ENCODE results near the gene CLHC1. TPM values are rescaled to one million over a fixed set of nuclear protein-coding genes. Genes with fewer than 3 reads are reported as not detected.
"Not testable (repeated sequence)": the region's sequence is repeated elsewhere in the genome, so short reads cannot be mapped to it uniquely, and the experiment has no call there.

The CLHC1 gene
- total and polyA plus RNA-seq, 8 donors, result 2.9 to 20.0 (median 7.0) TPM

GRCh38 chr2:55247025-55247424 is 14.9 kb upstream of the CLHC1 start:
- no peak for FAIRE-seq
- 72 to 73% methylated on average over 5 of the region's 5 CpGs for WGBS, 2 donors

GRCh38 chr2:55245411-55245810 is 13.3 kb upstream of the CLHC1 start:
- ATAC-seq, result no peak
- 88 to 94% methylated on average over 5 of the region's 5 CpGs for WGBS, 2 donors

More at GRCh38 chr2:55247025-55247424, 14.9 kb upstream of the CLHC1 start:
- H3K9me3 ChIP-seq, result no peaks in the 10 kb centered on the region
- peaks cover 0 to 41% (median 9%) of the 10 kb centered on the region in 3 donors for H3K36me3 ChIP-seq
- no peaks in the 10 kb centered on the region for H3K27me3 ChIP-seq
- intact Hi-C loops (cut with DNase I), result no loop called here
- no peak for TF ChIP-seq CTCF (IDR thresholded peaks at IDR 0.05)
- H3K4me3 ChIP-seq, result no peak overlapping the region
- ATAC-seq (no peak), DNase-seq (no peak)
- H3K4me1 ChIP-seq, result no peaks in the 10 kb centered on the region
- H3K27ac ChIP-seq, result no peak overlapping the region

GRCh38 chr2:55242617-55243016 is 10.5 kb upstream of the CLHC1 start:
- Histone ChIP-seq H3K36me3 (peaks cover 0 to 21% (median 5%) of the 10 kb centered on the region in 3 donors), H3K27me3 (no peaks in the 10 kb centered on the region), H3K27ac (no peak overlapping the region), H3K4me1 (no peaks in the 10 kb centered on the region), H3K9me3 (no peaks in the 10 kb centered on the region), H3K4me3 (no peak overlapping the region)
- FAIRE-seq (no peak), ATAC-seq (no peak), DNase-seq (no peak)
- 47 to 50% methylated on average over 1 of the region's 1 CpG for WGBS, 2 donors
- TF ChIP-seq CTCF (IDR thresholded peaks at IDR 0.05), result no peak
- intact Hi-C loops (cut with DNase I), result no loop called here

More at GRCh38 chr2:55245411-55245810, 13.3 kb upstream of the CLHC1 start:
- intact Hi-C loops (cut with DNase I), result no loop called here
- Histone ChIP-seq H3K36me3 (peaks cover 0 to 31% (median 5%) of the 10 kb centered on the region in 3 donors), H3K4me1 (no peaks in the 10 kb centered on the region), H3K4me3 (no peak overlapping the region), H3K27ac (no peak overlapping the region), H3K9me3 (no peaks in the 10 kb centered on the region), H3K27me3 (no peaks in the 10 kb centered on the region)
- DNase-seq (no peak), FAIRE-seq (no peak)
- TF ChIP-seq CTCF (IDR thresholded peaks at IDR 0.05), result no peak

- not testable (repeated sequence) for H3K4me3 ChIP-seq, FAIRE-seq, ATAC-seq
Observed at GRCh38 chr2:55241582-55241981, 9.5 kb upstream of the CLHC1 start.

GRCh38 chr2:55239656-55240222 is 7.6 kb upstream of the CLHC1 start:
- WGBS, 2 donors, result 49 to 54% methylated on average over 4 of the region's 4 CpGs
- peaks cover 0 to 23% (median 5%) of the 10 kb centered on the region in 3 donors for H3K36me3 ChIP-seq

More at GRCh38 chr2:55241582-55241981, 9.5 kb upstream of the CLHC1 start:
- H3K27ac ChIP-seq; intact Hi-C loops (cut with DNase I); DNase-seq; H3K9me3 ChIP-seq; H3K27me3 ChIP-seq; H3K4me1 ChIP-seq: not testable (repeated sequence)
- H3K36me3 ChIP-seq, result peaks cover 0 to 27% (median 5%) of the 10 kb centered on the region in 3 donors
- 92% methylated on average over 8 of the region's 8 CpGs for WGBS, 2 donors

More at GRCh38 chr2:55239656-55240222, 7.6 kb upstream of the CLHC1 start:
- no peak overlapping the region for H3K4me3 ChIP-seq
- H3K27ac ChIP-seq, result no peak overlapping the region
- no peaks in the 10 kb centered on the region for H3K27me3 ChIP-seq
- no peaks in the 10 kb centered on the region for H3K9me3 ChIP-seq
- intact Hi-C loops (cut with DNase I), result no loop called here
- FAIRE-seq, result no peak
- no peak for TF ChIP-seq CTCF (IDR thresholded peaks at IDR 0.05)
- DNase-seq, result no peak
- no peak for ATAC-seq
- H3K4me1 ChIP-seq, result peaks cover 0 to 3% (median under 1%) of the 10 kb centered on the region in 3 donors
